IPS DF 4.7 (cell line): ENCODE measurements around the gene RBFOX2.
"Not testable (repeated sequence)": the region's sequence is repeated elsewhere in the genome, so short reads cannot be mapped to it uniquely, and the experiment has no call there.

ENCODE experiments used
- DNase-seq: peaks from one replicate; pipeline ENCODE4 v3.0.0-alpha.2; 2013; ENCODE audit warnings: low spot score; ENCODE audit errors: extremely low read depth

The RBFOX2 gene

DNA sequence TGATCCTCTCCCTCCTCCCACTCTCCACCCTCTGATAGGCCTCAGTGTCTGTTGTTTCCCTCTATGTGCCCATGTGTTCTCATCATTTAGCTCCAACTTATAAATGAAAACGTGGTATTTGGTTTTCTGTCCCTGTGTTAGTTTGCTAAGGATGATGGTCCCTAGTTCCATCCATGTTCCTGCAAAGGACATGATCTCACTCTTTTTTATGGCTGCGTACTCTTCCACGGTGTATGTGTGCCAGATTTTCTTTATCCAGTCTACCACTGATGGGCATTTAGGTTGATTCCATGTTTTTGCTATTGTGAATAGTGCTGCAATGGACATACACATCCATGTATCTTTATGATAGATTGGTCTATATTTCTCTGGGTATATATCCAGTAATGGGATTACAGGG lies 15.9 kb upstream of the RBFOX2 start:
- DNase-seq: not testable (repeated sequence)

GRCh38 chr22:36042240-36042639 lies 13.6 kb upstream of the RBFOX2 start:
- DNase-seq: no peak

DNA sequence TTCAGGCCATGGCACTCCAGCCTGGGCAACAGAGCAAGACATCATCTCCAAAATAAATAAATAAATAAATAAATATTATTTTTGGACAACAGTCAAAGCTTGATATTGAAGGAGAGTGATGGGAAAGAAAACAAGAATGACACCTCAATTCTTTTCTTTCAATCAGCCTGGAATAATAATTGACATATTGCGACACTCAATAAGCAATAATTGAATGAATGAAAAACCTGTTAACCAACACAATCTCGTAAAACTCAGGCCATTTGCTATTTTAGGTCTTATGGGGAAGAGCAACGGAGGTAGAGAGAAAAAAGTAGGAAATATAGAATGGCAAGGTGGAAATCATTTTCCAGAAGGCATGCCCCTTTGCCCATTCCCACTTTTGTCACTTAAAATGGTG lies 10.5 kb upstream of the RBFOX2 start:
- DNase-seq: no peak

DNA sequence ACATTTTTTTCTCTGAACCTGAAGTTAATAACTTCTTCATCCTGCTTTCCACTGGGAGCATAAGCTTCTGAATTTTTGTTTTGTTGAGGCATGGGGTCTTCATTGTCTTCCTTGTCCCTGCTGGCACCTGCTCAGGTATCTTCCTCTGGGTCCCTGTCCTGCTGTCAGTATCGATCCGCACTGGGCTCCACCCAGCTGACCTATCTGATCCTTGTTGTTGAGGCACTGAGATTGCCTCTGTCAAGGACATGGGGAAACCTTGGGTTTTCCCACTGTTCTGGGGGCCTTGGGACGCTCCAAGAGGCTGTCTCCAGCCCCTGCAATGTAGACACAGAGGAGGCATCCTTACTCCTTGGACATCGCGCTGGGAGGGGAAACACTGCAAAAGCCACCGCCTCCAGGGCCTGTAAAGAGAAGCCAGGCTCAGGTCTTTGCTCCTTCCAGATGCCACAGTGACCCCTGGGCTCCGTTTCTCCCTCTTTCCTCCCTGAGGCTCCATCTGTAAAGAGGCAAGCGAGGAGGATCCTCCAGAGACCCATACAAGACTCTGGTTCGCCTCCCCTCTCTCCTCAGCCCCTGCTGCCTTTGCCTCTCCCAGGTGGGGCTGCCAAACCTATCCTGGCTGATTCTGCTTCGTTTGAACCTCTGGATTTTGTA lies 8.6 kb upstream of the RBFOX2 start:
- no peak for DNase-seq

DNA sequence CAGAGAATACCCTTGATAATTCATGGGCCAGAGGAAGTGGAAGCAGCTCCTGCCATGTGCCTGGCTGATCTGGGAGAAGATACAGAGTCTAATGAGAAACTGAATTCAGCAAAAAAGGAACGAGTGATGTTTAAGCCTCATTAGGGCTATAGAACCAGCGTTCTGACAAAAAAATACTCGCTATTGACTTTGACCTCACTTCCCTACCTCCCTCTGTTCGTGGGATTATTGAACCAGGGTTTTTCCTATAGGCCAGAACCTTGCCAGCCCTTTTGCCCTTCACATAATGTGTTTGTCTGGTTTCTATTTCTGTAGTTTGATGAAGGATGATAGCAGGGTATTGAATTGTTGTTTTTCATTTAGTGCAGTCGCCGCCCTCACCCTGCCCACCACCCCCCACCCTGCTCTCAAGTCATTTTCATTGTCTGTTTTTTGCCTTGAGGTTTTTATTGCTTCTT lies 7.6 kb upstream of the RBFOX2 start:
- DNase-seq: no peak

DNA sequence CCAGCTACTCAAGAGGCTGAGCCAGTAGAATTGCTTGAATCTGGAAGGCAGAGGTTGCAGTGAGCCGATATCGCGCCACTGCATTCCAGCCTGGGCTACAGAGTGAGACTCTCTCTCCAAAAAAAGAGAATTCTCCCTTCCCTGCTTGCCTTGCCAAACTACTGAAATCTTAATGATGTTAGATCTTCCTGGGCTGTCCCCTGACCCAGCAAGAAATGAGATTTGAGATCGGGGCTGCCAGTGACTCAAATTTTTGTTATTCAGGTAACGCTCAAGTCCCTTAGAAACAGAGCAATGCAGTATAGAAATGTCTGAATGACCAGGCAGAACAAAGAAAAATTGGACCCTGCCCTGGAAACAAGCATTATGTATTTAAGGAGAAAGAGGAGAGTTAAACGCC lies 4.0 kb upstream of the RBFOX2 start:
- DNase-seq: no peak

DNA sequence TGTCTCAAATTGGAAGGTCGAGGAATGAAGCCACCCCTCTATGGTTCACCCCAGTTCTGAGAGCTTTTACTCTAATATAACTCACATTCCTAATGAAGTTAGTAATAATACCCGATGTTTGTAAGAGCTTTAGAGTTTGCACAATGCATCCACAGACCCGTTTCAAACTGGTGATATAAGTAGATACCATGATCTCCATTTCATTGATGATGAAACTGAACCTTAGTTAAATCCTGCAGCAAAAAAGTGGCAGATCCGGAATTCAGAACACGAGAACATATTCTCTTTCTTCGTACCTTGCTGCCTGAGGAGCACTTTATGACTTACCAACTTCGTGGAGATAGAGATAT lies 757 bp upstream of the RBFOX2 start:
- DNase-seq: no peak

DNA sequence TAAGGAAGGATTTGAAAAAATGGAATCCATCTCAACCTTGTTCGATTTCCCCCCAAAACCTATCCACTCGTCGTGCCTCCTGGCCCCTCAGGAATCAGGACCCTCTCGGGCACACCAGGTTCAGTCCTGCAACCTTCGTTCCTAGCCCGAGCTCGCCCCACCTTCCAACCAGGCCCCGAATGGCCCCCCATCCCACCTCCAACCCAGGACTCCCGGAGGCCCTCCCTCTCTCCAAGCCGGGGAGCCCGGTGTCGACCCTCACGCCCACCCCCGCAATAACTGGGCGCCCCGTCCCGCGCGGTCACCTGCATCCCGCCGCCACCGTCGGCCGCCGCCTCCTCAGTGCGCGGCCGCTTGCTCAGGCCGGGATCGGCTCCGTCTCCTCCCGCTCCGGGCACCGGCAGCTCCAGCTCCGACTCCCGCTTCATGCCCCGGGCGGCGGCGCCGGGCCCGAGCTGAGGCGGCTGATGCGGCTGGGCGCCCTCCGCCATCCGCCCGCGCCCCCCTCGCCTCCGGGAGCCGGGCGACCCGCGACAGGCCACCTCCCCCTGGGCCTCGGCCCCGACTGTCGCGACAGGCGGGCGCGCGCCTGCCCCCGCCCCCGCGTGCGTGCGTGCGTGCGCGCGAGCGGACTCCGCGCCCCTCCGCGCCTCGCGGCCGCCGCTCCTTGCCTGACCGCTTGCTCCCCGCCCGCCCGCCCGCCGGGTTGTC lies 534 bp downstream of the RBFOX2 start:
- no peak for DNase-seq

GRCh38 chr22:36027579-36027934 lies 1.1 kb downstream of the RBFOX2 start:
- no peak for DNase-seq

GRCh38 chr22:36026741-36027140 lies 1.9 kb downstream of the RBFOX2 start:
- no peak for DNase-seq

DNA sequence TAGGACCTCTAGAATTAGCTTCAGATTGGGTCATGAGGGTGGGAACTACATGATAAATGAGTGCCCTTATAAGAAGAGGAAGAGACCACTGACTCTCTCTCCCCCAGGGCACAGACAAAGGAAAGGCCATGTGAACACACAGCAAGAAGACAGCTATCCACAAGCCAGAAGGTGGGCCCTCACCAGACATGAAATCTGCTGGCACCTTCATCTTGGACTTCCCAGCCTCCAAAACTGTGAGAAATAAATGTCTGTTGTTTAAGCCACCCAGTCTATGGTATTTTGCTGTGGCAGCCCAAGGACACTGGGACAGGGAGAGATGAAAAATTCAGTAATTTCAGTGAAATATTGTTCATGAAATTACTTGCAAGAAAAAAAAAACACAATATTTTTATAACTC lies 5.9 kb downstream of the RBFOX2 start:
- no peak for DNase-seq

DNA sequence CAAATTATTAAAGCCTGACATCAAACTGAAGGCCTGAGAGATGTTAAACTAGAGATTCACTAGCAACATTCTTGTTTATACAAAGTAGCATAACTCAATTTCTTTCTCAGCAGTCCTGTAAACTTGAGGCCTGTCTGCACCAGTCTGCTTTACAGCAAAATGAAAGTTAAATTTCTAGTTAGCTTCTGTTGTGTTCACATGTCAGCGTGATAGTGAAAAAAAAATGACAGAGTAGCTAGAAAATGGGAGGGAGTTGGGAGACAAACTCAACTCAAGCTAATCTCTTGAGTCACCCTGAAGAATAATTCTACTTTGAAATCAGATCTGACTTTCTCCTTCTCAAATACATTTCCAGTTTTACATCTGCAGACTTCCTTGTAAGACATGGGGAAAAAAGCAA lies 6.5 kb downstream of the RBFOX2 start:
- DNase-seq: no peak

- DNase-seq: no peak
Measured at GRCh38 chr22:36021606-36022153, 6.9 kb downstream of the RBFOX2 start.

- not testable (repeated sequence) for DNase-seq
Measured at GRCh38 chr22:36020865-36021264, 7.8 kb downstream of the RBFOX2 start.

- no peak for DNase-seq
Measured at GRCh38 chr22:36017651-36018091, 11.0 kb downstream of the RBFOX2 start.

GRCh38 chr22:36016684-36017083 lies 11.9 kb downstream of the RBFOX2 start:
- DNase-seq: no peak

DNA sequence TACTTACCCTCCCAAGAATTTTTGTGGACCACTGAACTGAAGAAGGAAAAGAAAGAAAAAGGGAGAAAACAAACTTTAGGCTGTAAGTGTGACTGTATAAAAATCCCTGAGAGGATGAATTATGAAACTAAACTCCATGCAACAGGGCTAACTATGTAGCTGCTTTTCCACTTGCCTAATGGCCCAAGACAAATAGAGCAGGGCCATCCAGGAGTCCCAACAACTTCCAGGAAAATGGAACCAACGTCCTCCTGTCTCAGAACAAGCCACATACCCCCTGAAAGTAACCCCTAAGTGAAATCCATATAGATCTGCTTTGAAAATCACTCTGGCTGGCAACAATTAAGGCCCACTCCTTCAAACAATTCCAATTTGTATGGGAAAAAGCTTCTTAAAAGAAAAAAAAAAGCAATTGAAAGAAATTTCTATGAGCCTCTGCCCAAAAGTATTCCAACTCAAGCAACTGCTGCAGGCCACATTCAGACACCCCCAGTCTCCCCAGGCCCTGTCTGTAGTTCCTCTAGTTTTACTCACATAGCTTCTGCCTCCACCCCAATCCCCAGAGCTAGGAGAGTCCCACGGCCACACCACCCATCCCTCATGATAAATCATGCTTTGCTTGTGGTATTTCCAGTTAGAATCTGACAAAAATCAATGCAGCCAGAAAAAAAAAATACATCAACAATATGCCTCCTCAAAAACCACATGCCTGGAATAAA lies 12.7 kb downstream of the RBFOX2 start:
- no peak for DNase-seq

DNA sequence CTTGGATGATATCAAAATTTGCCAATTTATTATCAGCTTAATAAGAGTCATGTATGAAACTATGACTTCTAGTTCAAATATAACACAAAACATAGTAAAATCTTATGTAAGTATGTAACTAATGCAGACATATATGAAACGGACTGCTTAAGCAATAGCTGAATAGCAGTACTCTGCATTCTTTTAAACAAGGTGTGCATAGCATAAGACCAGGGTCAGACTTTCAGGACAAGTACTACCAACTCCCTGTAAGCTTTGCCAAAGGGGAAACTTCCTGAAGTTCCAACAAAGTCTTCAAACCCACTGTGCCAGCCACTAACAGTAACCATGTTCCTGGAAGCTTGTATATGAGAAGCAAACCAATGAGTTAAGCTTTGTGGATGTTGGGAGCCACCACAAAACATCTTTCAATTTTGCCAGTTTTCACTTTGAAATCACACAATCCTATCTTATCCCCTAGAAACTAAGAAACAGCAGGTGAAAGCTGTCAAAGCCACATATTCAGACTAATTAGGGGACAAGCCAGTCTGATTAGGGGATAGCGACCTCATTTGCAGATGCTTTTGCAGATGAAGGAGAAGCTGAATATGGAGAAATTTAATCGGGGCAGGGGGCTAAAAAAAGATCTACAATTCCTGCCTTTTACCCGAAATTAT lies 13.3 kb downstream of the RBFOX2 start:
- no peak for DNase-seq

- no peak for DNase-seq
Measured at GRCh38 chr22:36014546-36015074, 14.0 kb downstream of the RBFOX2 start.

DNA sequence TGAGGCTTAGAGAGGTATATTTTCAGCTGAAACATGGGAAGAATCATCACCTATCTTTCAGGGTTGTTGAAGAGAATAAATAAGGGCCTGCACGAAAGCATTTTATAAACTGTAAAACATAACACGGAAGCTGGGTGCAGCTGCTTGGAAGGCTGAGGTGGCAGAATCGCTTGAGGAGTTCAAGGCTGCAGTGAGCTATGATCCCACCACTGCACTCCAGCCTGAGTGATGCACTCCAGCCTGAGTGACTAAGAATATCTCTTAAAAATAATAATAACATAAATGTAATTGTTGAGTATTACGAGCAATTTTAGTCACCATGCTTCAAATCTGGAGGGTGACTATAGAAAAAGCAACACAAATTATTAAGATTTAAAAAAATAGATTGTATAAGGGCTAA lies 16.3 kb downstream of the RBFOX2 start:
- DNase-seq: no peak

GRCh38 chr22:36010882-36011281 lies 17.7 kb downstream of the RBFOX2 start:
- DNase-seq: no peak

- DNase-seq: no peak
Measured at GRCh38 chr22:36010090-36010489, 18.5 kb downstream of the RBFOX2 start.
